ENCODE data around the gene GPC1.

The GPC1 gene

DNA sequence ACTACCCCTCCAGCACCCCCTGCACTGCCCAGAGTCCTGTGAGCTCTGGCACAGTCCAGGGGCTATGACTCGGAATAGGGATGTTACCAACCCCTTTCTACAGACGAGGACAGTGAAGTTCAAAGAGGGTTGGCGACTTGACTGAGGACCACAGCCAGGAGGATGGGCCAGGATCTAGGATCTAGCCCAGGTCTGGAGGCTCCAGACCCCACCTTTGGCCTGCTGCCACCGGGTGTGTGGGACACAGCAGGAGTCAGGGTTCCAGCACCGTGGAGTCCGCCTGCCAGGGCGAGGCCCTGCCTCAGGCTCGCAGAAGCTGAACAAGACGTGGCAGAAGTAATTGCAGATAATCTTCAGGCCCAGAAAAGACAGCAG lies 37.9 kb upstream of the GPC1 start:
- no peak for DNase-seq

DNA sequence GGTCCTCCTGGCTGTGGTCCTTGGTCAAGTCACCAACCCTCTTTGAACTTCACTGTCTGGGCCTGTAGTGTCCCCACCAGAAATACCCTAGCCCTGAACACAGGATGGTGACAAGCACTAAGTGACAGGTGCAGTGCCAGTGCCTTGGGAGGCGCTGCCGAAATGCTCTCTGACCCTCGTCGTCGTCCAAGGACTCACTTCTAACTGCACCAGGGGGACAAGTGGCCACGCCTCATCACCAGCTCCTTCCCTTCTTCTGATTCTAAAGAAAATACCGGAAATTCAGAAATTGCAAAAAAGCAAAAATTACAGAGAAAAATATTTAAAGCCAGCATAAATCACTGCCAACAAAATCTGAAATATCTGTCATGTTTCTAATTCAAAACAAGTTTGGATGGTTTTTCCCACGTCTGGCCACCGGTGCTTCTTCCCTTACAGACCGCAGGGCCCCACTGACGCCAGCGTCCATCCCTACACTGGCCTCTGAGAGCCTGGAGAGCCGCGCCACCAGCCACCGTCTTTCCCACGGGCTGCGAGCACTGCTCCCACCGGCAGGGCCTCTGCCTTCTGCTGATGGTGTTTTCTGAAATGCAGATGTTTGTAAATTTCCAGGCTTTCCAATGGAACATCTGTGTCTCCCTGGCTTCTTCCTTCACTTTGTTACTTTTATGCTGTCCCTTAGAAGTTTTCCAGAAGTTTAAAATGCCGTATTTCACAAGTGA lies 37.4 kb upstream of the GPC1 start:
- no peak for DNase-seq

GRCh38 chr2:240398661-240399267 lies 36.7 kb upstream of the GPC1 start:
- DNase-seq: no peak

DNA sequence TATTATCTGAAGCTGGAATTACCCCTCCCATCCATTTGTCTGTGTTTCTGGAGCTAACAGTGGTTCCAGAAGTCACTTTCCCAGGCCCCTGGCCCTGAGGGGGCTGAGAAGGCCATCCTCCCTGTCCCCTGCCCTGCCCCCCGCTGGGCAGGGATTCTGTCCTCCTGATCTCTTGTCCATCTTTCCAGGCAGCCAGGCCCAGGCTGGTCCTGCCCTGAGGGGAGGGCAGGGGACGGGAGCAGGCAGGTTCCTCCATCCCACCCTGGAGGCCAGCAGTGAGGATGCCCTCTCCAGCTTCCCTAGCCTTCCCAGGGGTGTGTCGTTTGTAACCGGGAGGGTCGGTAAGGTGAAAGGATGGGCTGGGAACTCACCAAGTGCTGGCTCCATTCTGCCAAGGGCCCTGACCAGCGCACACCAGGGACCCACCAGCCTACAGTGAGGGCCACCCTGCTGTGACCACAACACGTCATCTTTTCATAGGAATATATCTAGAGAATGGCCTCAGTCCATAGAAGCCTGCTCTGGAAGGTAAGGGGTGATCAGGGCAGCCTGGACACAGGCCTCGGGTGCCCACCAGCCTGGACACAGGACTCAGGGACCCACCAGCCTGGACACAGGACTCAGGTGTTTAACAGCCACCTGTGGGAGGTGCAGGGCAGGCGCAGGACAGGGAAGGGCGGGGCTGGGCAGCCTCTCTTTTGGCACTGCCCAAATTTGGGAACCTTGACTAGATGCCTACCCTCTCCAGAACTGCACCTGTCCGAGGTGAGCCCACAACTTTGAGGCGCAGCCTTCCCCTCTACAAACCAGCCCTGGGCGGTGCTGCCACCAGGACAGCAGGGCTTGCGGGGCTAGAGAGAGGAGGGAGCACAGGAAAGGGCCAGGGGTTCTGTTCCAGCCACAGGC lies 35.8 kb upstream of the GPC1 start:
- DNase-seq: no peak

DNA sequence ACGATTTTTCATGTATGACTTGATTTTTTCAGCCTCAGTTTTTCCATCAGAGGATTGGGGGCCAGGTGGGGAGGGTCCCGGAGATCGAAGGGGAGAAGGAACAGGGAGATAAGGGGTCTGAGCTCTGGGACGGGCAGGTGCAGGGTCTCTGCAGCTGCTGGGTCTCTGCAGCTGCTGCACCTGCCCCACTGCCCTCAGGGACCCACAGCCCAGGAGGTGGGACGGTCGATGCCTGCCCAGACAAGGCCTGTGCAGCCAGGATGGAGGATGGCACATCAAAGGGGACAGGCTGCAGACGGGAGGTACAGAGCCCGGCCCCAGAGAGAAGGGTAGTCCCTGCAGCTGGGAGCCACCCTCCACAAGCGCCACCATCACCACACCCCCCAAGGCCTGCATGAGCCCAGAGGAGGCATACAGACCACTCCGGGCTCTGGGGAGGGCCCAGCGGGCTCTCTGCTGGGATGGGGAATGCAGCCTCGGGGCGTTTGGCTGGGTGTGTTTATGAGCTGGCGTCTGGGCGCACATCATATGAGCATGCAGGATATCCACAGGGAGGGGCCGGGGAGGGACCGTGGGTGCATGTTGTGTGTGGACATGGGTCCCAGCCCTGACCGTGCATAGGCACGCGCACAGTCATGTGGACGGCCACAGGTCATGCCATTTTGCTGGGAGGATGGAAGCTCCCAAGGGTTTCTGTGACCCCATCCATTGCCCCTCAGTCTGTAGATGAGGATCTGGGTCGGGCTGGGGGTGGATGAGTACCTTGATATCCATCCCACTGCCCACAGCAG lies 34.9 kb upstream of the GPC1 start:
- DNase-seq: no peak

DNA sequence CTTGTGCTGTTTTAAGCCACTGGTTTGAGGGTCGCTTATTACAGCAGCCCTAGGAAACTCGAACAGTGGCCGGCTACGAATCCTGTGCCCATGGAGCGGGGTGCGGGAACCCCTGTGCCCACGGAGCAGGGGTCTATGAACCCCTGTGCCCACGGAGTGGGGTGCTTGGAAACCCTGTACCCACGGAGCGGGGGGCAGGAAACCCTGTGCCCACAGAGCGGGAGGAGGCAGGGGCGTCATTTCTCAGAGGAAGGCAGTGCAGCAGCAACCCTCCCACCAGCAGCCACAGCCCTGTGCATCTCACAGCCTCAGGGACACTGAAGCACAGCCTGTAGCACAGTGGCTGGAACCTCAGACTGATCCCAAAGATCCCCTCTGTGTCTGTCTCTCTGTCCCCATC lies 34.2 kb upstream of the GPC1 start:
- DNase-seq: no peak

DNA sequence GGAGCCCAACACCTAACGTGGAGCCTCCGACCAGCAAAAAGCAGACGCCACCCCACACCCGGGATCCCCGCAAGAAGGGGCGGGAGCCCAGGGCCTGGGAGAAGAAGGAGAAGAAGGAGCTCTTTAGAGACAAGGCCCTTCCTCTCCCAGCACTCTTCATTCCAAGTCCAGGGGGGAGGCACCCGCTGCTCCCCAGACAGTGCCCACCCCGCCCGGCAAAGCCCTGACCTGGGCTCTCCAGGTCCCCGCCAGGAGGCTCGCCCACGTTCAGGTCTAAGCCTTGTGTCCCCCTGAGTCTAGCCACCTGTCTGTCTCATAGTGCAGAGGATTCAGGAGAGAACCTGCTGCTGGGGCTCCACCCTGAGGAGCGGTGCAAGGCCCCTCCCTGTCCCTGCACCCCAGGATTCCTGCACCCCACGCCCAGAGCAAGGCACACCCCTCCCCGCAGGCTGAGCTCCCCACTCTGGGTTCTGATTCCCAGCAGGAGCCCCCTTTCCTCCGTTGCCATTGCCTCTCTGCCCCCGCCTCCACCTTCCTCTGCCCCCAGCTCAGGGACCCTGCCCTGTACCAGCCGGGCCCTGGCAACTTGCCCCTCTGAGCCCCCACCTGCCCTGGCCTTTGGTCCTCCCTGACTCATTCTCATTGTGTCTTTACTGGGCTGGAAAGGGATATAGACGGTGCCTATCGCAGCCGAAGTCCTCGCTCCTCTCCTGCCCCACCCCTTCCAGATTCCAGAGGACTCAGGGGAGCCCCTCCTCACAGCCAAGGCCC lies 33.5 kb upstream of the GPC1 start:
- no peak for DNase-seq

GRCh38 chr2:240402566-240403272 lies 32.7 kb upstream of the GPC1 start:
- no peak for DNase-seq

GRCh38 chr2:240403396-240404104 lies 31.9 kb upstream of the GPC1 start:
- DNase-seq: peak in 1 of 5 donors; percentile 53

DNA sequence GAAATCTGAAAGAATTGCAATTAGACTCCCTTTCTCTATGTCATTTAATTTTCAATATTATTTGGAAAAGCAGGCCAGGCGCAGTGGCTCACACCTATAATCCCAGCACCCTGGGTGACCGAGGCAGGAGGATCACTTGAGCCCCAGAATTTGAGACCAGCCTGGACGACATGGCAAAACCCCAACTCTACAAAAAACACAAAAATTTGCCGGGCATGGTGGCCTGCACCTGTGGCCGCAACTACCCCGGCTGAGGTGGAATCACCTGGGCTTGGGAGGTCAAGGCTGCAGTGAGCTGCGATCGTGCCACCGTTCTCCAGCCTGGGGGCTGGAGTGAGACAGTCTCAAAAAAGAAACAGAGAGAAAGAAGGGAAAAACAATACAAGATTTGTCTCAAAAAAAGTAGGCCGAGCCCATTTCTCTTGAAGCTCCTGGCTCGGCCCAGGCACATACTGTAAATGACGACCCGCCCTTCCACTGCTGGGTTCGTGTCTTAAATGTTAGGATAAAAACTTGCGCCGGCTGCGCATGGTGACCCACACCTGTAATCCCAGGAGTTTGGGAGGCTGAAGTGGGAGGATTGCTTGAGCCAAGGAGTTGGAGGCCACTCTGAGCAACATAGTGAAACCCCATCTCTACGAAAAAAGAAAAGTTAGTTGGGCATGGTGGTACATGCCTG lies 31.1 kb upstream of the GPC1 start:
- no peak for DNase-seq

DNA sequence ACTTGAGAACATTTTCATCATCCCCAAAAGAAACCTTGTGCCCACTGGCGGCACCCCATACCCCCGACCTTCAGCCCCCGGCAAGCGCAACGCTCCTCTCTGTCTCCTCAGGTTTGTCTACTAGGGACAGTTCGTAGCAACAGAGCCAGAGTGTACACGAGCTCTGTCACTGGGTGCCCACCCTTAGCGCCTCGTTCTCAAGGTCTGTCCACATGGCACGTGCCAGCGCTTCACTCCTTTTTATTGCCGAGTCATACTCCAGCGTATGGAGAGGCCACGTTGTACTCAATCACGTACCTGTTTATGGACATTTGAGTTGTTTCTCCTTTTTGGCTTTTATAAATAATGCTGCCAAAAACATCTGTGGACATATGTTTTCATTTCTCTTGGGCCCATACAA lies 30.3 kb upstream of the GPC1 start:
- DNase-seq: no peak

DNA sequence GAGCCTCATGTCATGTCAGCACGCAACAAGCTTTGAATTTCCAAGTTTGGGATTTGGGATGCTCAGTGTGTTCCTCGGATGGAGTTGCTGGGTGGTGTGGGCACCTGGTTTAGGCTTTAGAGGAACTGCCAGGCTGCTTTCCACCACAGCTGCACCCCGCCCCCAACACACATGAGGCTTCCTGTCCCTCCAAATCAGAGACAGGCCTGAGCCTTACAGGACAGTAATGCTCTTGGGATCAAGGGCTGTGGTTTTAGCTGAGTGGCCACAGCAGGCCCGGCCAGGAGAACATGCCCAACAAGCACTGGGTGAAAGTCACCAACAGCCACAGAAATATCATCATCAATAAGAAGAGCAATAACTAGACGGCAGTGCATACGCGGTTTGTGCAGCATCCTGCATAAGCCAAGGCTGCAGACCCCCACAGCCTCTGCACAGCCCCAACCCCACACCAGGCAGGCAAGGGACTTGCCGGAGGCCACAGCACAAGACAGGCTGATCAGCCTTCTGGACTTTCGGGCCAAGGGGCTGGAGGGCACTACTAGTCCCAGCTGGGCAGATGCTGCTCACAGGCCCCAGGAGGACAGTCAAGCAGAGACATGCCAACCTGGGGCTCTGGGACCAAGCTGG lies 29.7 kb upstream of the GPC1 start:
- DNase-seq: peak in 1 of 5 donors; percentile 9

DNA sequence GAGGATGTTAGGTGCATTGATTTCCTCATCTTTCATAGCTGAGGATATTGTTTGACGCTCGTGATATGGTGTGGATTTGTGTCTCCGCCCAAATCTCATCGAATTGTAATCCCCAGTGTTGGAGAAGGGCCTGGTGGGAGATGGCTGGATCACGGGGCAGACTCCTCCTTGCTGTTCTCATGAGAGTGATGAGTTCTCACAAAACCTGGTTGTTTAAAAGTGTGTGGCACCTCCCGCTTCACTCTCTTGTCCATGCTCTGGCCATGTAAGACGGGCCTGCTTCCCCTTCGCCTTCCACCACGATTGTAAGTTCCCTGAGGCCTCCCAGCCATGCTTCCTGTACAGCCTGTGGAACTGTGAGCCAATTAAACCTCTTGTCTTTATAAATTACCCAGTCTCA lies 28.4 kb upstream of the GPC1 start:
- no peak for DNase-seq

DNA sequence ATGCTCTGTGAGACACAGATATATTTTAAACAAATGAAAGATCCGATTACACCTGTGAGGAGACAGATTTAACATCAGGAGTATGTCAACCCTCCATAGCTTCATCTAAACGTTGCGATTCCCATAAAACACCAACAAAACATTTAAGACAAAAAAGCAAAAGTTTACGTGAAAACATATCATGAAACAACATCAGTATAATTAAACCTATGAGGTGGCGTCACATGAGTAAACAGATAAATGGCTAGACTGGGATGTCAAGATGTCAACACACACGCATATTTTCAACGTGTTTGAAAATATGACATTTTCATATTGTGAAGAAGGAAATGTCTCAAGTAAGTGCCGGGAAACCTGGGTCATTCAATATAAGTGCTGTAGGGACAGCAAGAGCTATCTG lies 25.5 kb upstream of the GPC1 start:
- no peak for DNase-seq

GRCh38 chr2:240410808-240411207 lies 24.7 kb upstream of the GPC1 start:
- DNase-seq: no peak

DNA sequence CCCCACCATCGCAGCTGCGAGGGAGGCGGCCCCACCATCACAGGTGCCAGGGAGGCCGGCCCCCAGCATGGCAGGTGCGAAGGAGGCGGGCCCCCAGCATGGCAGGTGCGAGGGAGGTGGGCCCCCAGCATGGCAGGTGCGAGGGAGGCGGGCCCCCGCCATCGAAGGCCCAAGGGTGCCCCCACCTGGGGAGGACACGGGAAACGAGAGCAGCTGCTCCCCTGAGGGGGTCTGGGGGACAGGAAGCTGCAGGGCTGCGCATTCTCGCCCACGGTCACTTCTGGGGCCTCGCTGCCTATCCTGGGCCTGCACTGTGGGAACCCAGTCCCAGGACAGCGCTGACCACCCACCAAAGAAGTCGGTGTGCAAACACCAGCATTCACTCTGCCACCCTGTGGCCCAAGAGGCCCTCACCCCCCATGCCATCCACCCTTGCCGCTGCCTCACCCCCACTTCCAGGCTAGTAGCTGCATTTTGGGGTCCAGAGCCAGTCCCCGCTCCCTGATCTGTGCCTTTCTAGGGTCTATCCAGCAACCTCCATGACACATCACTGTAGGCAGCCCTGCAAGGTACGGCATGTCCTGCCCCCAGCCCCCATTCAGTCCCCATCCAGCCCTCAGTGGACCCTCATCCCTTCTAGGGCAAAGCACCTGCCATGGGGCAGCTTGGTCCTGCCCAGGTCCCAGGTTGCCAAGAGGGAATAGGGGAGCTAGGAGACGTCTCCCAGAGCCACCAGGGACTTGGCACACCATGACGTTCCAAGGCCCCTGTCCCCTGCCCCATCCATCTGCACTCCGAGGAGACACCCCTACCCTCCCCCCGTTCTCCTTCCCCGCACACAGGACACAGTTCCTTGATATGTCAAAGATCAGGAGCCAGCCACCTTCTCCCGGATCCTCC lies 24.0 kb upstream of the GPC1 start:
- DNase-seq: peak in 1 of 5 donors; percentile 10

- peak in 1 of 5 donors; percentile 11 for DNase-seq
Observed at GRCh38 chr2:240412211-240412861, 23.1 kb upstream of the GPC1 start.

All from T-helper 1 cell (primary cell).